GM12878 (cell line): Measurements from ENCODE around the gene VIPR2. TPM values are rescaled to one million over a fixed set of nuclear protein-coding genes. Genes with fewer than 3 reads are reported as not detected.
"Not testable (repeated sequence)": the region's sequence is repeated elsewhere in the genome, so short reads cannot be mapped to it uniquely, and the experiment has no call there.

Experiments
- ATAC-seq: fragments of 200-7000 bp; cut with Tn5 transposase; 3 replicates; pipeline ENCODE4 v1.9.1; 2020; ENCODE audit warnings: mild to moderate bottlenecking, moderate library complexity
- BruUV-seq: library from RNA; stranded (reverse); fragments of 400-500 nt; replicated peaks from 2 replicates; lab custom pipeline; 2021; lab: Mats Ljungman, UMichigan
- CTCF ChIA-PET: fragments of 300-600 bp; sonication (Branson Sonifier 250); formaldehyde crosslinking; extraction: SDS; loops from one replicate; lab custom pipeline; 2021; ENCODE audit warnings: inconsistent platforms; lab: Yijun Ruan, JAX
- POLR2A ChIA-PET: fragments of 350-600 bp; formaldehyde crosslinking; extraction: SDS; loops from one replicate; lab custom pipeline; 2021; ENCODE audit warnings: inconsistent platforms; lab: Charles Lee
- RAD21 ChIA-PET: fragments of 300-600 bp; sonication (Branson Sonifier 250); formaldehyde crosslinking; loops from one replicate; lab custom pipeline; 2023; ENCODE audit warnings: antibody characterized with exemption; ENCODE audit not compliant: unreplicated experiment; lab: Charles Lee
- SMC1A ChIA-PET: fragments of 300-600 bp; sonication (Branson Sonifier 250); formaldehyde crosslinking; loops from one replicate; lab custom pipeline; 2023; ENCODE audit not compliant: unreplicated experiment, uncharacterized antibody; lab: Charles Lee
- DNase-seq: peaks from one replicate; pipeline ENCODE4 v3.0.0-alpha.2; 2011; ENCODE audit warnings: low read depth, low spot score
- FAIRE-seq: peaks from 3 replicates; lab custom pipeline; 2011; peaks lifted over from hg19 to GRCh38; lab: Jason Lieb, UNC
- H2AFZ ChIP-seq: 2 replicates; pipeline ENCODE4 v1.6.0; 2011; ENCODE audit warnings: low read depth, low read length, control low read depth; ENCODE audit not compliant: control insufficient read depth
- H3K27ac ChIP-seq: 2 replicates; pipeline ENCODE4 v1.5.1; 2011; ENCODE audit warnings: control low read depth; ENCODE audit not compliant: control insufficient read depth, insufficient read depth
- H3K27me3 ChIP-seq, 2 experiments: replicated peaks in 1 of 2; 2 replicates each; pipeline versions ENCODE4 v1.6.0 to v1.6.1; 2011; ENCODE audit warnings: low read length in 1 of 2; ENCODE audit not compliant: control insufficient read depth in 2 of 2, insufficient read depth in 2 of 2
- H3K36me3 ChIP-seq, 2 experiments: 2 replicates each; pipeline ENCODE4 v1.5.1; 2011; ENCODE audit warnings: low read length in 1 of 2; ENCODE audit not compliant: control insufficient read depth in 2 of 2, insufficient read depth in 2 of 2
- H3K4me1 ChIP-seq: 2 replicates; pipeline ENCODE4 v1.6.1; 2011; ENCODE audit warnings: mild to moderate bottlenecking, low read length, moderate library complexity, mixed read lengths; ENCODE audit not compliant: control insufficient read depth, insufficient read depth
- H3K4me2 ChIP-seq: 2 replicates; pipeline ENCODE4 v1.6.0; 2011; ENCODE audit warnings: control low read depth; ENCODE audit not compliant: control insufficient read depth, insufficient read depth
- H3K4me3 ChIP-seq: fragments of 200-600 bp; sonication (generic); 2 replicates; pipeline ENCODE4 v1.5.1; 2016
- H3K79me2 ChIP-seq: 2 replicates; pipeline ENCODE4 v1.6.0; 2011; ENCODE audit warnings: low read length; ENCODE audit not compliant: control insufficient read depth, insufficient read depth
- H3K9ac ChIP-seq: 2 replicates; pipeline ENCODE4 v1.8.0; 2011; ENCODE audit warnings: low read length, control low read depth, mixed read lengths; ENCODE audit not compliant: control insufficient read depth, insufficient read depth
- H3K9me3 ChIP-seq: replicated peaks from 3 replicates; pipeline ENCODE4 v1.5.1; 2011; ENCODE audit warnings: mild to moderate bottlenecking, low read length; ENCODE audit not compliant: control insufficient read depth, insufficient read depth
- H4K20me1 ChIP-seq: 2 replicates; pipeline ENCODE4 v1.6.0; 2011; ENCODE audit not compliant: control insufficient read depth, insufficient read depth
- BCL11A ChIP-seq: IDR thresholded peaks from 2 replicates; pipeline ENCODE4 v1.6.1; 2011; ENCODE audit warnings: low read depth, low read length
- EED ChIP-seq: sonication (generic); IDR thresholded peaks from 2 replicates; pipeline ENCODE4 v1.6.1; 2016; ENCODE audit warnings: antibody characterized with exemption, low read depth
- GATAD2B ChIP-seq: fragments of 450-650 bp; conservative IDR thresholded peaks from 2 replicates; pipeline ENCODE4 v1.6.1; 2017; ENCODE audit warnings: low read depth, mild to moderate bottlenecking, moderate library complexity
- HDAC2 ChIP-seq: fragments of 200-600 bp; sonication (generic); IDR thresholded peaks from 2 replicates; pipeline ENCODE4 v1.6.1; 2017
- HDAC6 ChIP-seq: fragments of 200-600 bp; sonication (generic); IDR thresholded peaks from one replicate; pipeline ENCODE4 v1.8.0; 2017; ENCODE audit warnings: antibody characterized with exemption; ENCODE audit not compliant: unreplicated experiment
- IKZF2 ChIP-seq, 2 experiments: fragments of 450-650 bp; IDR thresholded peaks; 2 replicates each; pipeline ENCODE4 v1.6.1; 2017; ENCODE audit warnings: mild to moderate bottlenecking in 2 of 2, moderate library complexity in 2 of 2
- IRF3 ChIP-seq: fragments of 450-650 bp; IDR thresholded peaks from 2 replicates; pipeline ENCODE4 v1.6.1; 2014; ENCODE audit warnings: mild to moderate bottlenecking
- JUND ChIP-seq: IDR thresholded peaks from 2 replicates; pipeline ENCODE4 v1.6.1; 2012; ENCODE audit warnings: low read depth, mild to moderate bottlenecking, low read length, improper control_type of control experiment, moderate library complexity
- NR2C1 ChIP-seq: fragments of 450-650 bp; IDR thresholded peaks from 2 replicates; pipeline ENCODE4 v1.6.1; 2017; ENCODE audit warnings: antibody characterized with exemption, mild to moderate bottlenecking, moderate library complexity
- NR2C2 ChIP-seq: IDR thresholded peaks from 2 replicates; pipeline ENCODE4 v1.6.1; 2011; ENCODE audit warnings: borderline replicate concordance, low read depth; ENCODE audit not compliant: control insufficient read depth, insufficient read length
- NRF1 ChIP-seq: conservative IDR thresholded peaks from 2 replicates; pipeline ENCODE4 v1.6.1; 2011; ENCODE audit warnings: mild to moderate bottlenecking, low read depth, low read length, improper control_type of control experiment
- POU2F2 ChIP-seq: IDR thresholded peaks from 3 replicates; pipeline ENCODE4 v1.6.1; 2011; ENCODE audit warnings: low read depth, mild to moderate bottlenecking, low read length, borderline replicate concordance
- RCOR1 ChIP-seq: conservative IDR thresholded peaks from 2 replicates; pipeline ENCODE4 v1.6.1; 2012; ENCODE audit warnings: low read depth, low read length, improper control_type of control experiment
- SIN3A ChIP-seq: IDR thresholded peaks from 2 replicates; pipeline ENCODE4 v1.6.1; 2012; ENCODE audit warnings: low read depth, low read length, improper control_type of control experiment
- ZNF217 ChIP-seq: fragments of 450-650 bp; IDR thresholded peaks from 2 replicates; pipeline ENCODE4 v1.6.1; 2017; ENCODE audit warnings: antibody characterized with exemption, mild to moderate bottlenecking
- WGBS: methylation state at CpG from one replicate; pipeline ENCODE4 v1.1.6; 2016; ENCODE audit warnings: low lambda C conversion rate; ENCODE audit not compliant: insufficient replicate concordance, insufficient coverage; ENCODE audit errors: missing lambda C conversion rate; 5-methylcytosine and 5-hydroxymethylcytosine counted together
- in situ Hi-C: fragments of 300-500 bp; cut with MboI; formaldehyde crosslinking; loops from 9 replicates; pipeline ENCODE4 v1.14.3; 2018; ENCODE audit warnings: mixed read lengths
- intact Hi-C: fragments of 100-400 bp; cut with micrococcal nuclease; formaldehyde crosslinking; loops from one replicate; pipeline ENCODE4 v1.14.2; 2022; ENCODE audit not compliant: unreplicated experiment
- polyA plus RNA-seq, 11 experiments: library from polyadenylated mRNA; depleted of rRNA in 4 of 11; unstranded in 6 of 11; stranded (reverse) in 5 of 11; fragments of >200 nt; fragmentation: Nextera tagmentation in 4 of 11; fragmentation: Illumina TruSeq in 1 of 11; extraction: Ambion mirVana in 4 of 11; extraction: Trizol in 1 of 11; gene quantifications; 1 replicate in 1 of 11; 2 replicates in 10 of 11; pipeline versions ENCODE4 v1.2.1 to v1.2.3, GENCODE V29; 2011 to 2016; ENCODE audit warnings: inconsistent platforms in 2 of 11, missing spikeins in 2 of 11, low read depth in 1 of 11
- total RNA-seq, 4 experiments: library from RNA; depleted of rRNA in 3 of 4; stranded (reverse); fragments of >200 nt in 3 of 4; fragmentation: Illumina TruSeq in 1 of 4; extraction: Trizol in 1 of 4; gene quantifications; 2 replicates each; pipeline versions ENCODE4 v1.2.1 to v1.2.3, GENCODE V29; 2013 to 2021
- TF ChIP-seq, protein P1 (sequence below): fragments of 150-350 bp; IDR thresholded peaks from 2 replicates; pipeline ENCODE4 v1.6.1; 2014; ENCODE audit warnings: mild to moderate bottlenecking, low read depth, low read length

Gene VIPR2
- total and polyA plus RNA-seq, 10 of the 15 experiments (the other 5 are each of a cell fraction or from before 2014, with no cell fraction given) = not detected

DNA sequence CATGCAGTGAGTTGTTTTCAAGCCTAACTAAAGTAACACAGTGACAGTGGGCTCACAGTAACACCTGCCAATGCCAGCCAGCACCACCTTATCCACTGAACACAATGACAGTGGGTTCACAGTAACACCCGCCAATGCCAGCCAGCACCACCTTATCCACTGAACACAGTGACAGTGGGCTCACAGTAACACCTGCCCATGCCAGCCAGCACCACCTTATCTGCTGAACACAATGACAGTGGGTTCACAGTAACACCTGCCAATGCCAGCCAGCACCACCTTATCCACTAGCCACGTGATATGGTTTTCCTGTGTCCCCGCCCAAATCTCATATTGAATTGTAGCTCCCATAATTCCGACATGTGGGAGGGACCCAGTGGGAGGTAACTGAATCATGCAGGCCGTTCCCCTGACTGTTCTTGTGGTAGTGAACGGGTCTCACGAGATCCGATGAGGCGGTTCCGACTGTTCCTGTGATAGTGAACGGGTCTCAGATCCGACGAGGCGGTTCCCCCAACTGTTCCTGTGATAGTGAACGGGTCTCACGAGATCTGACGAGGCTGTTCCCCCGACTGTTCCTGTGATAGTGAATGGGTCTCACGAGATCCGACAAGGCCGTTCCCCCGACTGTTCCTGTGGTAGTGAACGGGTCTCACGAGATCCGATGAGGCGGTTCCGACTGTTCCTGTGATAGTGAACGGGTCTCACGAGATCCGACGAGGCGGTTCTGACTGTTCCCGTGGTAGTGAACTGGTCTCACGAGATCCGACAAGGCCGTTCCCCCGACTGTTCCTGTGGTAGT, 44.2 kb downstream of the VIPR2 start:
- 82% methylated on average over 37 of the region's 37 CpGs for WGBS
- H2AFZ ChIP-seq, intact Hi-C loops, SMC1A ChIA-PET, H3K9ac ChIP-seq, H3K36me3 ChIP-seq, H3K27me3 ChIP-seq, H3K4me3 ChIP-seq, ATAC-seq, BruUV-seq, H3K4me1 ChIP-seq, H3K9me3 ChIP-seq, POLR2A ChIA-PET, H4K20me1 ChIP-seq, H3K27ac ChIP-seq, in situ Hi-C loops, H3K79me2 ChIP-seq, CTCF ChIA-PET, DNase-seq, RAD21 ChIA-PET, H3K4me2 ChIP-seq, FAIRE-seq: not testable (repeated sequence)

- 36% methylated on average over 10 of the region's 10 CpGs for WGBS
- Histone ChIP-seq H4K20me1 (no peaks in the 10 kb centered on the region), H2AFZ (no peak overlapping the region), H3K9ac (no peak overlapping the region), H3K9me3 (no peaks in the 10 kb centered on the region; the same call in 2 of the 3 replicates), H3K4me3 (no peak overlapping the region), H3K4me1 (no peaks in the 10 kb centered on the region), H3K27ac (no peak overlapping the region), H3K79me2 (no peaks in the 10 kb centered on the region), H3K4me2 (no peak overlapping the region), H3K27me3 (no peaks in the 10 kb centered on the region), H3K36me3 (no peaks in the 10 kb centered on the region)
- in situ Hi-C loops = no loop called here
- ChIA-PET POLR2A (no interaction called here), SMC1A (no interaction called here), RAD21 (no interaction called here), CTCF (no interaction called here)
- DNase-seq = no peak
- no TSS peak for BruUV-seq
- no peak for FAIRE-seq
- no peak for TF ChIP-seq IRF3
- TF ChIP-seq JUND = no peak
- TF ChIP-seq BCL11A = no peak
- TF ChIP-seq RCOR1 = no peak
- TF ChIP-seq ZNF217 = no peak
- no peak for TF ChIP-seq IKZF2 (IDR thresholded peaks at IDR 0.05)
- TF ChIP-seq EED = no peak
- TF ChIP-seq HDAC2 = no peak
- TF ChIP-seq, protein P1, sequence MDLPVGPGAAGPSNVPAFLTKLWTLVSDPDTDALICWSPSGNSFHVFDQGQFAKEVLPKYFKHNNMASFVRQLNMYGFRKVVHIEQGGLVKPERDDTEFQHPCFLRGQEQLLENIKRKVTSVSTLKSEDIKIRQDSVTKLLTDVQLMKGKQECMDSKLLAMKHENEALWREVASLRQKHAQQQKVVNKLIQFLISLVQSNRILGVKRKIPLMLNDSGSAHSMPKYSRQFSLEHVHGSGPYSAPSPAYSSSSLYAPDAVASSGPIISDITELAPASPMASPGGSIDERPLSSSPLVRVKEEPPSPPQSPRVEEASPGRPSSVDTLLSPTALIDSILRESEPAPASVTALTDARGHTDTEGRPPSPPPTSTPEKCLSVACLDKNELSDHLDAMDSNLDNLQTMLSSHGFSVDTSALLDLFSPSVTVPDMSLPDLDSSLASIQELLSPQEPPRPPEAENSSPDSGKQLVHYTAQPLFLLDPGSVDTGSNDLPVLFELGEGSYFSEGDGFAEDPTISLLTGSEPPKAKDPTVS = no peak
- TF ChIP-seq GATAD2B = no peak
- TF ChIP-seq NR2C2 = no peak
- TF ChIP-seq HDAC6 = no peak
- no peak for TF ChIP-seq NR2C1
- no peak for TF ChIP-seq POU2F2
- no peak for TF ChIP-seq SIN3A
- no peak for TF ChIP-seq NRF1
- no peak for ATAC-seq
- intact Hi-C loops = no loop called here
Measured at GRCh38 chr7:159099711-159100231, 44.9 kb downstream of the VIPR2 start.
